Measurements from ENCODE around the gene GUCY1B1.

DNA sequence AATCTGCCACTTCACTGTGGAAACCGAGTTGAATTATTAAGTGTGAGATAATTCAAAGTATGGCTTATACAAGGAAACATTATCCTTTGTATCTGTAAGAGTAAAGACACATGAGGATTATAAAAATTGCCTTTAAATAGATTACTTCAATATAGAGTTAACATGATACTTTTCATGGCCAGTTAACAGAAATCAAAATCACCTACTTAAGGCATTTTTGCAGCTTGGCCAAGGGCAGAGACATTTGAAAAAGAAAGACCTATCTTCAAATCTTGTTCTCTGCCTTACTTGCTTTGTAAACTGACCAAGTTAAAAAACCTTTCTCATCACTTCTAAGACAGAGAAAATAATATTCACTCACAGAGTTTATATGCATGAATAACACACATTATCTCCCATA is 44.9 kb upstream of the GUCY1B1 start:
- TF ChIP-seq, protein P1, sequence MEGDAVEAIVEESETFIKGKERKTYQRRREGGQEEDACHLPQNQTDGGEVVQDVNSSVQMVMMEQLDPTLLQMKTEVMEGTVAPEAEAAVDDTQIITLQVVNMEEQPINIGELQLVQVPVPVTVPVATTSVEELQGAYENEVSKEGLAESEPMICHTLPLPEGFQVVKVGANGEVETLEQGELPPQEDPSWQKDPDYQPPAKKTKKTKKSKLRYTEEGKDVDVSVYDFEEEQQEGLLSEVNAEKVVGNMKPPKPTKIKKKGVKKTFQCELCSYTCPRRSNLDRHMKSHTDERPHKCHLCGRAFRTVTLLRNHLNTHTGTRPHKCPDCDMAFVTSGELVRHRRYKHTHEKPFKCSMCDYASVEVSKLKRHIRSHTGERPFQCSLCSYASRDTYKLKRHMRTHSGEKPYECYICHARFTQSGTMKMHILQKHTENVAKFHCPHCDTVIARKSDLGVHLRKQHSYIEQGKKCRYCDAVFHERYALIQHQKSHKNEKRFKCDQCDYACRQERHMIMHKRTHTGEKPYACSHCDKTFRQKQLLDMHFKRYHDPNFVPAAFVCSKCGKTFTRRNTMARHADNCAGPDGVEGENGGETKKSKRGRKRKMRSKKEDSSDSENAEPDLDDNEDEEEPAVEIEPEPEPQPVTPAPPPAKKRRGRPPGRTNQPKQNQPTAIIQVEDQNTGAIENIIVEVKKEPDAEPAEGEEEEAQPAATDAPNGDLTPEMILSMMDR (IDR thresholded peaks at IDR 0.05): no peak
- TF ChIP-seq POLR2A (IDR thresholded peaks at IDR 0.05) (no peak), POLR2AphosphoS5 (IDR thresholded peaks at IDR 0.05) (no peak)
